HEK293T (cell line): Measurements from ENCODE around the gene GOLM1.

Experiments
- BHLHE40 ChIP-seq: fragments of 450-650 bp; IDR thresholded peaks from 2 replicates; pipeline ENCODE4 v1.6.1; 2016; ENCODE audit warnings: mild to moderate bottlenecking, moderate library complexity, borderline replicate concordance
- FOXA1 ChIP-seq: fragments of 450-650 bp; IDR thresholded peaks from 2 replicates; pipeline ENCODE4 v1.6.1; 2016; ENCODE audit warnings: mild to moderate bottlenecking
- FOXM1 ChIP-seq: fragments of 450-650 bp; IDR thresholded peaks from 2 replicates; pipeline ENCODE4 v1.6.1; 2017; ENCODE audit warnings: mild to moderate bottlenecking, borderline replicate concordance
- SP1 ChIP-seq: fragments of 450-650 bp; IDR thresholded peaks from 2 replicates; pipeline ENCODE4 v1.6.1; 2017

DNA sequence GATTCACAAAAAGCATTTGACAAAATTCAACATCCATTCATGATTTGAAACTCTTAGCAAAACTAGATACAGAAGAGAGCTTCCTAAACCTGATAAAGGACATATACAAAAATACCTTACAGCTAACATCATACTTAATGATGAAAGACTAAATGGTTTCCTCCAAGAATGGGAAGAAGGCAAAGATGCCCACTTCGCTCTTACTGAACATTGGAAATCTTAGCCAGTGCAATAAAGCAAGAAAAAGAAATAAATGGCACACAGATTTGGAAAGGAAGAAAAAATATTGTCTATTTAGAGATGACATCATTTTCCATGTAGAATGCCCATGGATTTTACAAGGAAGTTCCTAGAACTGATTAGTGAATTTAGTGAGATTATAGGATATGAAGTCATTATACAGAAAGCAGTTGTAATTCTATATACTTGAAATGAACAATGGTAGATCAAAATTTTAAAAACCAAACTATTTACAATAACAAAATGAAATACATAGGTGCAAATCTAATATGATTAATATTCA lies 94.0 kb downstream of the GOLM1 start:
- TF ChIP-seq SP1 (no peak), FOXA1 (no peak), FOXM1 (no peak), BHLHE40 (no peak)
